Measurements from ENCODE around the gene SLX4IP. TPM values are rescaled to one million over a fixed set of nuclear protein-coding genes. Genes with fewer than 3 reads are reported as not detected.

The SLX4IP gene
- total and polyA plus RNA-seq, 2 of the 13 experiments (the other 11 are each of a cell fraction or from before 2014, with no cell fraction given) = 3.6 to 7.3 TPM

DNA sequence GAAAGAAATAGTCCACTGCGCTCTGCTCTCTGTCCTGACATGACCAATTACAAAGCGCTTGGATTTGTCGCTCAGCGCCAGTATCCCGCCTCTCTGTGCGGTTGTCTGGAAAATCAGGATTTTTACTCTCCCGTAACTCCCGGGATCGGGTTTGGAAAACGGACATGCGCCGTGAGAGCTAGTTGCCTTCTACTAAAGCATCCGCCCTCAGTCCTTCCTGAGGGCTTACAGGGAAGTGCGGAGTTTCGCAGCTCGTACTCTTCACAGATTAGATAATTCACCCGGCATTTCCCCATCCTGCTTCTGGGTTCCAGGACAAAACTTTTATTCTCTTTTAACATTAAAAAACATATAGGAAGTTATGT is 656 bp upstream of the SLX4IP start (continued):
- TF ChIP-seq ZNF615 (CRISPR knock-in tag; IDR thresholded peaks at IDR 0.05; ENCODE audit: borderline replicate concordance) (peak; percentile 50; the same call in 1 of the 2 replicates), ZC3H13 (CRISPR knock-in tag; IDR thresholded peaks at IDR 0.05) (no peak), CAMTA2 (CRISPR knock-in tag; IDR thresholded peaks at IDR 0.05; ENCODE audit: borderline replicate concordance) (0 out of 2 replicates have a peak, but pooled peaks have one; percentile 88), PAWR (CRISPR knock-in tag; IDR thresholded peaks at IDR 0.05; ENCODE audit: borderline replicate concordance) (0 out of 2 replicates have a peak, but pooled peaks have one; percentile 84), TERF1 (CRISPR knock-in tag; IDR thresholded peaks at IDR 0.05) (no peak), ONECUT2 (CRISPR knock-in tag; IDR thresholded peaks at IDR 0.05) (no peak), ZSCAN25 (CRISPR knock-in tag; IDR thresholded peaks at IDR 0.05) (peak; percentile 36; the same call in 1 of the 2 replicates), SP2 (CRISPR knock-in tag; IDR thresholded peaks at IDR 0.05) (peak; percentile 88), SPEN (CRISPR knock-in tag; IDR thresholded peaks at IDR 0.05; ENCODE audit: low read depth) (no peak), CCAR2 (optimal IDR thresholded peaks at IDR 0.05; ENCODE audit: low read depth, low read length) (peak; percentile 83), ZNF766 (CRISPR knock-in tag; IDR thresholded peaks at IDR 0.05; ENCODE audit: borderline replicate concordance) (peak; percentile 53; the same call in 1 of the 2 replicates), FOXA1 (IDR thresholded peaks at IDR 0.05) (no peak), FOXA1 (CRISPR knock-in tag; IDR thresholded peaks at IDR 0.05) (peak; percentile 14; the same call in 1 of the 2 replicates), ZSCAN20 (CRISPR knock-in tag; IDR thresholded peaks at IDR 0.05; ENCODE audit: borderline replicate concordance) (no peak), ATF1 (CRISPR knock-in tag; IDR thresholded peaks at IDR 0.05) (peak; percentile 9), ZNF180 (CRISPR knock-in tag; IDR thresholded peaks at IDR 0.05; ENCODE audit: borderline replicate concordance, low read depth) (no peak), MAZ (IDR thresholded peaks at IDR 0.05; ENCODE audit: borderline replicate concordance, low read depth, low read length) (peak; percentile 84), MAZ (CRISPR knock-in tag; IDR thresholded peaks at IDR 0.05; ENCODE audit: low read depth) (no peak), RELA (CRISPR knock-in tag; IDR thresholded peaks at IDR 0.05) (no peak), KLF9 (CRISPR knock-in tag; IDR thresholded peaks at IDR 0.05; ENCODE audit: low read depth) (no peak; the same call in 1 of the 2 replicates), ZNF691 (CRISPR knock-in tag; IDR thresholded peaks at IDR 0.05; ENCODE audit: borderline replicate concordance, low read depth) (no peak; the same call in 1 of the 2 replicates), ZNF879 (CRISPR knock-in tag; IDR thresholded peaks at IDR 0.05) (0 out of 2 replicates have a peak, but pooled peaks have one; percentile 30), SMYD3 (CRISPR knock-in tag; IDR thresholded peaks at IDR 0.05) (peak; percentile 22; the same call in 1 of the 2 replicates), SATB2 (CRISPR knock-in tag; IDR thresholded peaks at IDR 0.05) (no peak; the same call in 1 of the 2 replicates), ZMYM3 (CRISPR knock-in tag; IDR thresholded peaks at IDR 0.05) (no peak), HNRNPUL1 (IDR thresholded peaks at IDR 0.05; ENCODE audit: low read depth, low read length) (no peak), EP300 (IDR thresholded peaks at IDR 0.05; ENCODE audit: low read depth in 2 of 2, low read length in 2 of 2) (peak in 1 of 2 experiments; percentile 38; a peak in 1 of 4 replicates), EP300 (CRISPR knock-in tag; IDR thresholded peaks at IDR 0.05; ENCODE audit: borderline replicate concordance) (no peak), ZNF280B (CRISPR knock-in tag; IDR thresholded peaks at IDR 0.05; ENCODE audit: borderline replicate concordance) (no peak)
- TF ChIP-seq, protein P1, sequence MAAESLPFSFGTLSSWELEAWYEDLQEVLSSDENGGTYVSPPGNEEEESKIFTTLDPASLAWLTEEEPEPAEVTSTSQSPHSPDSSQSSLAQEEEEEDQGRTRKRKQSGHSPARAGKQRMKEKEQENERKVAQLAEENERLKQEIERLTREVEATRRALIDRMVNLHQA (CRISPR knock-in tag; IDR thresholded peaks at IDR 0.05) = peak; percentile 13; the same call in 1 of the 2 replicates
